ENCODE data around the gene ANAPC7.
"Not testable (repeated sequence)": the region's sequence is repeated elsewhere in the genome, so short reads cannot be mapped to it uniquely, and the experiment has no call there.

Gene ANAPC7

GRCh38 chr12:110403146-110403975 is at the start of gene ANAPC7:
Gene ANAPC7 (minus strand): TSS chr12:110403708. CDS start chr12:110403627, 81 bp downstream.
- H3K4me3 ChIP-seq (ENCODE audit: low read depth, low read length), result peak within 1 kb of the TSS; percentile 99

GRCh38 chr12:110451263-110451662 is 47.8 kb upstream of the ANAPC7 start:
- H3K4me3 ChIP-seq (ENCODE audit: low read depth, low read length), result no peak overlapping the region

- peak within 1 kb of the TSS; percentile 92 for H3K4me3 ChIP-seq (ENCODE audit: low read depth, low read length)
Observed at GRCh38 chr12:110449799-110450497, 46.4 kb upstream of the ANAPC7 start, which contains the start of gene ARPC3. Gene ARPC3 (minus strand): TSS chr12:110450337. CDS start chr12:110450260, 77 bp downstream.

DNA sequence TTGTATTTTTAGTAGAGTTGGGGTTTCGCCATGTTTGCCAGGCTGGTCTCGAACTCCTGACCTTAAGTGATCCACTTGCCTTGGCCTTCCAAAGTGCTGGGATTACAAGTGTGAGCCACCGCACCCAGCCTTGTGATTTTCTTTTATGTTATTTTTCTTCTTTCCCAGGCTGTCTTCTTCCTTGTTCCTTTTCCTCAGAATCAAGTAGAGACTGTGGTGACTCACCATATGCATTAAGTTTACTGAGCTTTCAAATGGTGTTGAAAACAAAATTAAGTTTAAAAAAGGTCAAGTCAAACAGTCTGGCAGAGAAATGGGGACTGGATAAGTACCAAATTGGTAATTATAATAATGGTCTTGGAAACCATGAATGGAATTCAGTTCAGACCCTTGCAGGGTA is 40.9 kb upstream of the ANAPC7 start:
- H3K4me3 ChIP-seq (ENCODE audit: low read depth, low read length), result no peak overlapping the region

DNA sequence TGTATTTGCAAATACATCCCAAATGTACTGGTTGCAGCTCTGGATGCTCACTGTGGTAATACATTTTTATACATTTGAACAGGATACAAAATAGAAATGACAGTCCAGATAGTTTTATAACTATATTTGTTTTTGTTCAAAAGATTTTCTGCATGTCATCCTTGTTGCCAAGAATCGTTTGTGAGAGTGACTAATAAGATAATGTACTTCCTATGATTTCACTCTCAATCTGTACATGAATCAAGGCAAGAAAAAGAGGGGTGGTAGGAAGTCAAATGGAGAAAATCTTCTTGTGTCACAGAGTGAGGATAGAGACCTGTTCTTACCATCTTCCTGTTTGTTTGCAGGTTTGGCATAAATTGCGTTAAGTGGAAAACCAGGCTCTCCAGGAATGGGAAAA is 32.7 kb upstream of the ANAPC7 start:
- H3K4me3 ChIP-seq (ENCODE audit: low read depth, low read length), result no peak overlapping the region

DNA sequence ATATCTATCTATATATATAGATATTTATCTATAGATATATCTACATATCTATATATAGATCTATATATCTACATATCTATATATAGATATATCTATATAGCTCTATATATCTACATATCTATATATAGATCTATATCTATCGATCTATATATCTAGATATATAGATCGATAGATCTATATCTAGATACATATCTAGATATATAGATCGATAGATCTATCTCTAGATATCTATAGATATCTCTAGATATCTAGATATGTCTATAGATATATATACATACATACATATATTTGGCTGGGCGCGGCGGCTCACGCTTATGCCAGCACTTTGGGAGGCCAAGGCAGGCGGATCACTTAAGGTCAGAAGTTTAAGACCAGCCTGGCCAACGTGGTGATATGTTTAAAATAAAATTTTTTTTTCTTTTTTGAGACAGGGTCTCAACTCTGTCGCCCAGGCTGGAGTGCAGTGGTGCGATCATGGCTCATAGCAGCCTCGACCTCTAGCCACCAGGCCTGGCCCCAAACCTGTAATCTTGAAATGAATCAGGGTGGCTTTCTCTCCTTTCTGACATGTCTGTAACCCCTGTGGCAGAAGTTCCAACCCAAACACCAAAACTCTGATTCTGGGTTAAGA is 28.6 kb upstream of the ANAPC7 start:
- H3K4me3 ChIP-seq (ENCODE audit: low read depth, low read length), result no peak overlapping the region

- H3K4me3 ChIP-seq (ENCODE audit: low read depth, low read length), result not testable (repeated sequence)
Observed at GRCh38 chr12:110429676-110430075, 26.2 kb upstream of the ANAPC7 start.

DNA sequence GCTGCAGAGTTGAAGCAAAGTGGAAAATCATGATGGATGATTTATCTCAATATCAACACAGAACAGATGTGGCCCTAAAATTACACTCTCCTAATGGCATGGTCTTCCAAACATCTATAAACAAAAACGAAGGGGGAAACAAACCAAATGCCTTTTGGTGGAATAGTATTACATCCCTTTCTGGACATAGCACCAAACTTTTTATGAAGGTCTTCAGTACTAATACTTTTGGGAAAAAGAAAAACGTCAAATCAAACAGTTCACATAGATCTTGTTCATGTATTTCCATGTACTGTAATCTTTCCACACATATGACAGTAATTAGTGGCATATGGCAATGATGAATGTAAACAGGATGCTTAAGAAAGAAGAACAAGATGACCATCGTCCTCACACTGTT is 22.9 kb upstream of the ANAPC7 start:
- H3K4me3 ChIP-seq (ENCODE audit: low read depth, low read length), result no peak overlapping the region

GRCh38 chr12:110424237-110424636 is 20.7 kb upstream of the ANAPC7 start:
- no peak overlapping the region for H3K4me3 ChIP-seq (ENCODE audit: low read depth, low read length)

- no peak overlapping the region for H3K4me3 ChIP-seq (ENCODE audit: low read depth, low read length)
Observed at GRCh38 chr12:110421701-110422100, 18.2 kb upstream of the ANAPC7 start.

- H3K4me3 ChIP-seq (ENCODE audit: low read depth, low read length), result no peak overlapping the region
Observed at GRCh38 chr12:110421159-110421661, 17.7 kb upstream of the ANAPC7 start.

- not testable (repeated sequence) for H3K4me3 ChIP-seq (ENCODE audit: low read depth, low read length)
Observed at GRCh38 chr12:110420644-110421043, 17.1 kb upstream of the ANAPC7 start.

DNA sequence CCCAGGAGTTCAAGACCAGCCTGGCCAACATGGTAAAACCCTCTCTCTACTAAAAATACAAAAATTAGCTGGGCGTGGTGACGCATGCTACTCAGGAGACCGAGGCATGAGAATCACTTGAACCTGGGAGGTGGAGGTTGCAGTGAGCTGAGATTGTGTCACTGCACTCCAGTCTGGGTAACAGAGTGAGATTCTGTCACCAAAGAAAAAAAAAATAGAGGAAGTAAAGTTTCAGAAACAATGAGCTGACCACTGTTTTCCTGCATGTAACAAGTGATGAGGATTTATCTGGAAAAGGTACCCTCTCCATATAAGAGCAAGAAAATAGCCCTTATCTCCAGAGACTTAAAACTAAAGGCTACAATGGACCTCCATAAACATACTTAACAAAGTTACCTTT is 13.6 kb upstream of the ANAPC7 start:
- not testable (repeated sequence) for H3K4me3 ChIP-seq (ENCODE audit: low read depth, low read length)

DNA sequence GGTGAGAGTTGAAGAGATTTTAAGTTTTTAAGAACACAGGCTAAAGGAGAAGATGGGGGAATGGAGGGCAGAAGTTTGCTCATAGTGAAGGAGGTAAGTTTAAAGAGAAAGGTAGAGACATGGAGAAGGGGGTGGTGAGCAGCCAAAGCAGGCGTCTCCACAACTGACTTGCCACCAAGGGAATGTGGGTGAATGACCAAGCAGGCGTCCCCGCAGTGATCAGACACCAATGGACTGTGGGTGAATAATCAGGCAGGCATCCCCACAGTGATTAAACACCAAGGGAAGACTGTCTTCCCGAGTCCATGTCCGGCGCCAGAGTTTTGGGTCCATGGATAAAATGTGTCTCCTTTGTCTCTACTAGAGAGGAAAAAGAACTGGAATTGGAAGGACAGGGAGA is 6.6 kb upstream of the ANAPC7 start:
- H3K4me3 ChIP-seq (ENCODE audit: low read depth, low read length), result not testable (repeated sequence)

GRCh38 chr12:110405126-110405662 is 1.7 kb upstream of the ANAPC7 start:
- H3K4me3 ChIP-seq (ENCODE audit: low read depth, low read length), result not testable (repeated sequence)

GRCh38 chr12:110403976-110404682 is 621 bp upstream of the ANAPC7 start:
- H3K4me3 ChIP-seq (ENCODE audit: low read depth, low read length), result peak overlapping the region; percentile 99

- H3K4me3 ChIP-seq (ENCODE audit: low read depth, low read length), result no peak overlapping the region
Observed at GRCh38 chr12:110382683-110383082, 20.8 kb downstream of the ANAPC7 start.

GRCh38 chr12:110379631-110380030 is 23.9 kb downstream of the ANAPC7 start:
- no peak overlapping the region for H3K4me3 ChIP-seq (ENCODE audit: low read depth, low read length)

- no peak overlapping the region for H3K4me3 ChIP-seq (ENCODE audit: low read depth, low read length)
Observed at GRCh38 chr12:110379197-110379596, 24.3 kb downstream of the ANAPC7 start.

GRCh38 chr12:110378131-110378790 is 25.2 kb downstream of the ANAPC7 start:
- not testable (repeated sequence) for H3K4me3 ChIP-seq (ENCODE audit: low read depth, low read length)

All from iPS-11a (cell line).